K562 (cell line): ENCODE measurements around the gene CHCHD1. TPM values are rescaled to one million over a fixed set of nuclear protein-coding genes. Genes with fewer than 3 reads are reported as not detected.

Source experiments
- ATAC-seq: fragments of 200-7000 bp; cut with Tn5 transposase; 3 replicates; pipeline ENCODE4 v1.9.1; 2020; ENCODE audit warnings: moderate library complexity
- BruUV-seq: library from RNA; stranded (reverse); fragments of 400-500 nt; replicated peaks from 2 replicates; lab custom pipeline; 2021; lab: Mats Ljungman, UMichigan
- CTCF ChIA-PET: fragments of 300-600 bp; formaldehyde crosslinking; extraction: SDS; loops from one replicate; lab custom pipeline; 2021; ENCODE audit warnings: low intra/inter-chr PET ratio; lab: Yijun Ruan, JAX
- POLR2A ChIA-PET: fragments of 300-600, 350-650 bp; sonication (Branson Sonifier 250); formaldehyde crosslinking; extraction: SDS; loops from one replicate; lab custom pipeline; 2021; ENCODE audit warnings: antibody characterized with exemption, inconsistent platforms; lab: Yijun Ruan, JAX
- DNase-seq, 4 experiments: peaks; one replicate each; pipeline versions ENCODE4 v3.0.0 to v3.0.0-alpha.2; 2011 to 2018; ENCODE audit warnings: low spot score in 3 of 4, mixed read lengths in 3 of 4; ENCODE audit errors: extremely low read depth in 1 of 4
- FAIRE-seq: peaks from 2 replicates; lab custom pipeline; 2011; peaks lifted over from hg19 to GRCh38; lab: Jason Lieb, UNC
- H2AFZ ChIP-seq: 2 replicates; pipeline ENCODE4 v1.6.0; 2011; ENCODE audit warnings: low read depth, low read length, control low read depth, inconsistent platforms
- H3K27ac ChIP-seq: fragments of 200-600 bp; 3 replicates; pipeline ENCODE4 v1.8.0; 2011; ENCODE audit warnings: low read depth, mild to moderate bottlenecking, control low read depth, inconsistent platforms, low read length, moderate library complexity, mixed read lengths; ENCODE audit errors: extremely low read depth
- H3K27me3 ChIP-seq, 2 experiments: fragments of 300-600 bp in 1 of 2; 2 replicates in 1 of 2; 3 replicates in 1 of 2; pipeline versions ENCODE4 v1.6.0 to v1.8.0; 2011; ENCODE audit warnings: inconsistent platforms in 2 of 2, low read length in 2 of 2, mild to moderate bottlenecking in 1 of 2, mixed read lengths in 1 of 2, moderate library complexity in 1 of 2; ENCODE audit not compliant: control insufficient read depth in 2 of 2, insufficient read depth in 2 of 2
- H3K36me3 ChIP-seq: fragments of 300-600 bp; 3 replicates; pipeline ENCODE4 v1.8.0; 2011; ENCODE audit warnings: mild to moderate bottlenecking, low read length, inconsistent platforms; ENCODE audit not compliant: control insufficient read depth, insufficient read depth
- H3K4me1 ChIP-seq, 2 experiments: fragments of 200-600 bp in 1 of 2; replicated peaks in 1 of 2; 2 replicates in 1 of 2; 3 replicates in 1 of 2; pipeline versions ENCODE4 v1.5.1 to v1.8.0; 2011; ENCODE audit warnings: inconsistent platforms in 2 of 2, low read length in 2 of 2, mild to moderate bottlenecking in 1 of 2, mixed read lengths in 1 of 2, moderate library complexity in 1 of 2; ENCODE audit not compliant: control insufficient read depth in 2 of 2, insufficient read depth in 2 of 2
- H3K4me2 ChIP-seq: 2 replicates; pipeline ENCODE4 v1.6.1; 2011; ENCODE audit warnings: low read length, control low read depth, inconsistent platforms, mixed read lengths; ENCODE audit not compliant: insufficient read depth
- H3K4me3 ChIP-seq: fragments of 200-600 bp; sonication (generic), shearing (Covaris generic); 2 replicates; pipeline ENCODE4 v1.5.1; 2016; ENCODE audit warnings: control low read depth, inconsistent platforms
- H3K79me2 ChIP-seq: fragments of 200-600 bp; 3 replicates; pipeline ENCODE4 v1.8.0; 2011; ENCODE audit warnings: low read length, inconsistent platforms; ENCODE audit not compliant: control insufficient read depth, insufficient read depth
- H3K9ac ChIP-seq, 2 experiments: 2 replicates each; pipeline versions ENCODE4 v1.6.0 to v1.6.1; 2011; ENCODE audit warnings: low read depth in 2 of 2, low read length in 2 of 2, control low read depth in 1 of 2, inconsistent platforms in 1 of 2, mild to moderate bottlenecking in 1 of 2, mixed read lengths in 1 of 2; ENCODE audit not compliant: insufficient read depth in 1 of 2
- H3K9me1 ChIP-seq: one replicate; pipeline ENCODE4 v1.6.0; 2011; ENCODE audit warnings: inconsistent platforms, mild to moderate bottlenecking, low read length, moderate library complexity; ENCODE audit not compliant: control insufficient read depth, insufficient read depth
- H3K9me3 ChIP-seq: replicated peaks from 2 replicates; pipeline ENCODE4 v1.5.1; 2011; ENCODE audit warnings: low read depth, low read length, inconsistent platforms; ENCODE audit not compliant: control insufficient read depth, insufficient read depth
- H4K20me1 ChIP-seq: replicated peaks from 2 replicates; pipeline ENCODE4 v1.6.1; 2011; ENCODE audit warnings: low read length, inconsistent platforms, mixed read lengths; ENCODE audit not compliant: control insufficient read depth, insufficient read depth
- CCNT2 ChIP-seq: IDR thresholded peaks from 2 replicates; pipeline ENCODE4 v1.6.1; 2011; ENCODE audit warnings: borderline replicate concordance, low read depth, mild to moderate bottlenecking, moderate library complexity, mixed read lengths, low read length; ENCODE audit not compliant: insufficient read length; ENCODE audit errors: extremely low read depth
- GTF3C2 ChIP-seq: IDR thresholded peaks from 3 replicates; pipeline ENCODE4 v1.6.1; 2011; ENCODE audit warnings: borderline replicate concordance, mild to moderate bottlenecking, moderate library complexity; ENCODE audit not compliant: insufficient read length; ENCODE audit errors: extremely low read depth
- NCOA4 ChIP-seq: fragments of 450-650 bp; IDR thresholded peaks from 2 replicates; pipeline ENCODE4 v1.6.1; 2018; ENCODE audit warnings: mild to moderate bottlenecking; ENCODE audit not compliant: partially characterized antibody
- ZBTB17 ChIP-seq: fragments of 450-650 bp; formaldehyde crosslinking; IDR thresholded peaks from 2 replicates; pipeline ENCODE4 v1.4.0; 2020; ENCODE audit warnings: mild to moderate bottlenecking
- WGBS: fragments of 100-300 bp; shearing (Covaris generic); methylation state at CpG from one replicate; pipeline ENCODE4 v1.1.6; 2016; ENCODE audit warnings: low coverage, mixed read lengths; ENCODE audit not compliant: insufficient coverage; ENCODE audit errors: missing lambda C conversion rate; 5-methylcytosine and 5-hydroxymethylcytosine counted together
- in situ Hi-C: fragments of 300-500 bp; cut with MboI; formaldehyde crosslinking; loops from 4 replicates; pipeline ENCODE4 v1.15.0; 2018; ENCODE audit warnings: inconsistent platforms, mixed read lengths
- intact Hi-C: fragments of 100-400 bp; cut with micrococcal nuclease; formaldehyde crosslinking; loops from 2 replicates; pipeline ENCODE4 v1.14.2; 2022
- polyA plus RNA-seq, 8 experiments: library from polyadenylated mRNA; depleted of rRNA in 4 of 8; stranded (reverse) in 5 of 8; unstranded in 3 of 8; fragments of >200 nt; fragmentation: Nextera tagmentation in 2 of 8; fragmentation: Illumina TruSeq in 1 of 8; extraction: Ambion mirVana in 2 of 8; extraction: Trizol in 1 of 8; gene quantifications; 2 replicates each; pipeline versions ENCODE4 v1.2.1 to v1.2.3, GENCODE V29; 2011 to 2014; ENCODE audit warnings: inconsistent platforms in 1 of 8, missing spikeins in 1 of 8
- total RNA-seq, 7 experiments: library from RNA; depleted of rRNA in 6 of 7; stranded (reverse); fragments of >200 nt in 6 of 7; fragmentation: Illumina TruSeq in 2 of 7; extraction: Trizol in 2 of 7; gene quantifications; 2 replicates each; pipeline versions ENCODE4 v1.2.1 to v1.2.3, GENCODE V29; 2011 to 2021; ENCODE audit warnings: low replicate concordance in 1 of 7
- TF ChIP-seq, protein P1 (sequence below): fragments of 250-450 bp; sonication (Bioruptor Pico); IDR thresholded peaks from 2 replicates; pipeline ENCODE4 v1.5.0; 2021
- TF ChIP-seq, protein P2 (sequence below): fragments of 450-650 bp; IDR thresholded peaks from 2 replicates; pipeline ENCODE4 v1.6.1; 2017; ENCODE audit warnings: mild to moderate bottlenecking, moderate library complexity

CHCHD1 gene
- total and polyA plus RNA-seq, 9 of the 15 experiments (the other 6 are each of a cell fraction or from before 2014, with no cell fraction given), result 52.9 to 126 (median 83.4) TPM

DNA sequence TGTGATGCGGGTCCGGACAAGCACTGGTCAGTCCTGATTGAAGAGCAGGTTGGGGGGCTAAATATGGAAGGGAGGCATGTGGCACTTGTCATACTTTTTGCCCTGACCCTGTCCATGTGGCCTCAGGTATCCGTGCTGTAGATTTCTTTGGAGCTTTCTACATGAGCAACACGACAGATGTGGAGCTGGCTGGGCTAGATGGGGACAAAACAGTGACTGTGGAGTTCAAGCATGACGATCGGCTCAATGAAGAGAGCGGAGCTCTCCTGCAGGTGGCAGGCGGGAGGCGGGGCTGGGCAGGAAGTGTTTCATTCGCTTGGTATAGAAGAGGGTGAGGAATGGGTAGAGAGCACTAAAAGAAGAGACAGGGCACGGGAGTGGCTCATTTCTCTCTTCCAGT, 13.0 kb upstream of the CHCHD1 start:
- Histone ChIP-seq H3K9me1 (peaks cover 3% of the 10 kb centered on the region), H2AFZ (no peak overlapping the region), H4K20me1 (no peaks in the 10 kb centered on the region), H3K4me1 (peaks cover 12 to 21% of the 10 kb centered on the region in 2 experiments; a peak in 4 of 5 replicates), H3K36me3 (peaks cover 78% of the 10 kb centered on the region), H3K4me3 (no peak overlapping the region), H3K9ac (no peak overlapping the region), H3K9me3 (no peaks in the 10 kb centered on the region), H3K79me2 (peaks cover 25% of the 10 kb centered on the region), H3K27me3 (no peaks in the 10 kb centered on the region), H3K4me2 (no peak overlapping the region), H3K27ac (no peak overlapping the region)
- DNase-seq (no peak), FAIRE-seq (no peak), ATAC-seq (no peak)
- BruUV-seq, result no TSS peak
- 89% methylated on average over 11 of the region's 11 CpGs for WGBS
- in situ Hi-C loops (no loop called here), intact Hi-C loops (no loop called here)
- CTCF ChIA-PET, result no interaction called here
- POLR2A ChIA-PET, result interaction anchor here (0.7 to 11.0 kb wide), 8 partner anchors 10 to 322 kb away, joined by 3 to 137 read pairs (median 5); partner anchors contain the start of genes CHCHD1 and SEC24C
- TF ChIP-seq, protein P1, sequence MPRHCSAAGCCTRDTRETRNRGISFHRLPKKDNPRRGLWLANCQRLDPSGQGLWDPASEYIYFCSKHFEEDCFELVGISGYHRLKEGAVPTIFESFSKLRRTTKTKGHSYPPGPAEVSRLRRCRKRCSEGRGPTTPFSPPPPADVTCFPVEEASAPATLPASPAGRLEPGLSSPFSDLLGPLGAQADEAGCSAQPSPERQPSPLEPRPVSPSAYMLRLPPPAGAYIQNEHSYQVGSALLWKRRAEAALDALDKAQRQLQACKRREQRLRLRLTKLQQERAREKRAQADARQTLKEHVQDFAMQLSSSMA (CRISPR knock-in tag), result no peak
- TF ChIP-seq CCNT2 (no peak), ZBTB17 (CRISPR knock-in tag) (no peak), NCOA4 (no peak), GTF3C2 (no peak)
- TF ChIP-seq, protein P2, sequence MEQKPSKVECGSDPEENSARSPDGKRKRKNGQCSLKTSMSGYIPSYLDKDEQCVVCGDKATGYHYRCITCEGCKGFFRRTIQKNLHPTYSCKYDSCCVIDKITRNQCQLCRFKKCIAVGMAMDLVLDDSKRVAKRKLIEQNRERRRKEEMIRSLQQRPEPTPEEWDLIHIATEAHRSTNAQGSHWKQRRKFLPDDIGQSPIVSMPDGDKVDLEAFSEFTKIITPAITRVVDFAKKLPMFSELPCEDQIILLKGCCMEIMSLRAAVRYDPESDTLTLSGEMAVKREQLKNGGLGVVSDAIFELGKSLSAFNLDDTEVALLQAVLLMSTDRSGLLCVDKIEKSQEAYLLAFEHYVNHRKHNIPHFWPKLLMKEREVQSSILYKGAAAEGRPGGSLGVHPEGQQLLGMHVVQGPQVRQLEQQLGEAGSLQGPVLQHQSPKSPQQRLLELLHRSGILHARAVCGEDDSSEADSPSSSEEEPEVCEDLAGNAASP, result no peak
